Keratinocyte (primary cell): ENCODE data around the gene ELF1. TPM values are rescaled to one million over a fixed set of nuclear protein-coding genes. Genes with fewer than 3 reads are reported as not detected.

Experiments
- DNase-seq: peaks from one replicate; pipeline ENCODE4 v3.0.0-alpha.2; 2011; ENCODE audit warnings: low read depth, missing footprints, low spot score
- FAIRE-seq: peaks from 2 replicates; lab custom pipeline; 2011; peaks lifted over from hg19 to GRCh38; lab: Jason Lieb, UNC
- H2AFZ ChIP-seq: 2 replicates; pipeline ENCODE4 v1.6.0; 2012; ENCODE audit warnings: low read length, control low read depth, inconsistent platforms; ENCODE audit not compliant: control insufficient read depth
- H3K27ac ChIP-seq: 2 replicates; pipeline ENCODE4 v1.5.1; 2011; ENCODE audit warnings: low read length; ENCODE audit not compliant: control insufficient read depth, insufficient read depth
- H3K27me3 ChIP-seq: 3 replicates; pipeline ENCODE4 v1.6.0; 2011; ENCODE audit warnings: low read length; ENCODE audit not compliant: control insufficient read depth, insufficient read depth; ENCODE audit errors: extremely low read depth
- H3K36me3 ChIP-seq, 2 experiments: 2 replicates in 1 of 2; 3 replicates in 1 of 2; pipeline ENCODE4 v1.5.1; 2011; ENCODE audit warnings: low read length in 2 of 2, mild to moderate bottlenecking in 1 of 2; ENCODE audit not compliant: control insufficient read depth in 2 of 2, insufficient read depth in 2 of 2; ENCODE audit errors: extremely low read depth in 1 of 2
- H3K4me1 ChIP-seq: 3 replicates; pipeline ENCODE4 v1.5.1; 2011; ENCODE audit warnings: low read length; ENCODE audit not compliant: control insufficient read depth, insufficient read depth; ENCODE audit errors: extremely low read depth
- H3K4me2 ChIP-seq: 3 replicates; pipeline ENCODE4 v1.6.0; 2011; ENCODE audit warnings: low read depth, low read length; ENCODE audit not compliant: control insufficient read depth, insufficient read depth; ENCODE audit errors: extremely low read depth
- H3K4me3 ChIP-seq, 3 experiments: fragments of 200-600 bp in 1 of 3; sonication (generic) in 1 of 3; 2 replicates in 2 of 3; 3 replicates in 1 of 3; pipeline ENCODE4 v1.5.1; 2011 to 2016; ENCODE audit warnings: low read length in 3 of 3, mild to moderate bottlenecking in 3 of 3, control low read depth in 2 of 3, inconsistent platforms in 1 of 3, low read depth in 1 of 3, mixed read lengths in 1 of 3, mixed run types in 1 of 3, moderate library complexity in 1 of 3; ENCODE audit not compliant: control insufficient read depth in 2 of 3, insufficient read depth in 2 of 3; ENCODE audit errors: extremely low read depth in 1 of 3
- H3K79me2 ChIP-seq: 2 replicates; pipeline ENCODE4 v1.6.0; 2012; ENCODE audit warnings: low read length; ENCODE audit not compliant: control insufficient read depth, insufficient read depth
- H3K9ac ChIP-seq: 3 replicates; pipeline ENCODE4 v1.6.0; 2011; ENCODE audit warnings: low read length; ENCODE audit not compliant: control insufficient read depth, insufficient read depth; ENCODE audit errors: extremely low read depth
- H3K9me1 ChIP-seq: 3 replicates; pipeline ENCODE4 v1.6.0; 2011; ENCODE audit warnings: low read length; ENCODE audit not compliant: control insufficient read depth, insufficient read depth; ENCODE audit errors: extremely low read depth
- H3K9me3 ChIP-seq: 2 replicates; pipeline ENCODE4 v1.5.1; 2012; ENCODE audit warnings: low read depth, low read length; ENCODE audit not compliant: control insufficient read depth
- H4K20me1 ChIP-seq: 3 replicates; pipeline ENCODE4 v1.6.0; 2011; ENCODE audit warnings: low read length; ENCODE audit not compliant: control insufficient read depth, insufficient read depth; ENCODE audit errors: extremely low read depth
- CTCF ChIP-seq, 3 experiments: IDR thresholded peaks in 1 of 3; conservative IDR thresholded peaks in 1 of 3; optimal IDR thresholded peaks in 1 of 3; 2 replicates in 2 of 3; 3 replicates in 1 of 3; pipeline versions ENCODE3 to v1.5.1; 2011; ENCODE audit warnings: low read length in 3 of 3, mild to moderate bottlenecking in 3 of 3, moderate library complexity in 2 of 3, control low read depth in 1 of 3, inconsistent platforms in 1 of 3; ENCODE audit not compliant: insufficient read depth in 2 of 3; ENCODE audit errors: extremely low read depth in 1 of 3
- EZH2 ChIP-seq: IDR thresholded peaks from one replicate; pipeline ENCODE4 v1.6.1; 2012; ENCODE audit warnings: inconsistent platforms, mild to moderate bottlenecking, low read length, moderate library complexity
- dilution Hi-C: fragments of 300-500 bp; cut with MboI; formaldehyde crosslinking; loops from one replicate; pipeline ENCODE4 v1.7.0; 2020; ENCODE audit warnings: low sequenced_read_pairs; ENCODE audit not compliant: extremely low pct_ligation_motif_present
- polyA plus RNA-seq, 5 experiments: library from polyadenylated mRNA; depleted of rRNA in 3 of 5; stranded (reverse) in 3 of 5; stranded (forward) in 1 of 5; unstranded in 1 of 5; fragments of >200 nt; gene quantifications; 1 replicate in 1 of 5; 2 replicates in 3 of 5; 3 replicates in 1 of 5; pipeline versions ENCODE4 v1.2.1 to v1.2.3, GENCODE V29; 2011 to 2012; ENCODE audit warnings: missing spikeins in 2 of 5, low read depth in 1 of 5, low replicate concordance in 1 of 5

Gene ELF1
- polyA plus RNA-seq, 1 donor (not counting 4 experiments of a cell fraction or from before 2014, with no cell fraction given), result 57.6 TPM

GRCh38 chr13:41032691-41033376 lies 13.7 kb upstream of the ELF1 start:
- dilution Hi-C loops, result no loop called here
- no peak for FAIRE-seq
- H3K4me1 ChIP-seq, result no peaks in the 10 kb centered on the region

GRCh38 chr13:41029629-41030028 lies 10.5 kb upstream of the ELF1 start:
- no peaks in the 10 kb centered on the region for H4K20me1 ChIP-seq
- TF ChIP-seq CTCF (optimal IDR thresholded peaks at IDR 0.05 in 1 of 3, IDR thresholded peaks at IDR 0.05 in 1 of 3, conservative IDR thresholded peaks at IDR 0.05 in 1 of 3; ENCODE audit: extremely low read depth in 1 of 3, insufficient read depth in 2 of 3, low read length in 3 of 3) (peak in 2 of 3 experiments; percentile 9 to 37), EZH2 (no peak)
- no peak overlapping the region for H3K4me3 ChIP-seq
- peaks cover 3 to 4% of the 10 kb centered on the region in 2 experiments for H3K36me3 ChIP-seq
- dilution Hi-C loops, result no loop called here
- H3K79me2 ChIP-seq, result peaks cover 41% of the 10 kb centered on the region
- DNase-seq, result no peak
- no peak overlapping the region for H3K4me2 ChIP-seq
- no peak overlapping the region for H3K27ac ChIP-seq
- H3K9me1 ChIP-seq, result no peaks in the 10 kb centered on the region
- H3K9ac ChIP-seq, result no peak overlapping the region
- FAIRE-seq, result no peak
- H3K27me3 ChIP-seq, result no peaks in the 10 kb centered on the region
- no peak overlapping the region for H2AFZ ChIP-seq
- H3K4me1 ChIP-seq, result no peaks in the 10 kb centered on the region
- H3K9me3 ChIP-seq, result no peaks in the 10 kb centered on the region

More at GRCh38 chr13:41032691-41033376, 13.7 kb upstream of the ELF1 start:
- TF ChIP-seq EZH2 (no peak), CTCF (optimal IDR thresholded peaks at IDR 0.05 in 1 of 3, IDR thresholded peaks at IDR 0.05 in 1 of 3, conservative IDR thresholded peaks at IDR 0.05 in 1 of 3; ENCODE audit: extremely low read depth in 1 of 3, insufficient read depth in 2 of 3, low read length in 3 of 3) (no peak)
- H3K9me3 ChIP-seq, result no peaks in the 10 kb centered on the region
- peaks cover 27% of the 10 kb centered on the region for H3K79me2 ChIP-seq
- no peak overlapping the region for H3K4me2 ChIP-seq
- H3K36me3 ChIP-seq, result no peaks in the 10 kb centered on the region
- H3K9ac ChIP-seq, result no peak overlapping the region
- no peak overlapping the region for H3K27ac ChIP-seq
- H4K20me1 ChIP-seq, result no peaks in the 10 kb centered on the region
- H3K4me3 ChIP-seq, result no peak overlapping the region
- DNase-seq, result no peak
- H3K27me3 ChIP-seq, result no peaks in the 10 kb centered on the region
- no peak overlapping the region for H2AFZ ChIP-seq
- H3K9me1 ChIP-seq, result no peaks in the 10 kb centered on the region
